Measurements from ENCODE around the gene SLCO1A2.

SLCO1A2 gene

DNA sequence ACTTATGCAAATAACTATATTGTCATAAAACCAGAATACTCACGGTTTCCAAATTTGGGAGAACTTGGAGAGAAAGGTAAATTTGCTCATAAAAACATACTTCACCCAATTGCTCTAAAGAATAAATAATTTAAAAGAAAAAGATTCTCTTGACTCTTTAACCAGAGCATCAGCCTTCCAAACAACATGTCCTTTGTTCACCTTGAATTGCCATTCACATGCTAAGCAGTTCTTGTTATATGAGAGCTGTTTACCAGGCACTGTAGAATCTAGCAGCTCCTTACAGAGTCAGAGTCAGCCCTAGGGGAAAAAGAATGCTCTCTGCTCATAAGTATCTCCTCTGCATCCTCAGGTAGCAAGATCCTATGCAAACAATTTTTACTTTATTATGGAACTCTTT lies 10.2 kb downstream of the SLCO1A2 start:
- DNase-seq = no peak

DNA sequence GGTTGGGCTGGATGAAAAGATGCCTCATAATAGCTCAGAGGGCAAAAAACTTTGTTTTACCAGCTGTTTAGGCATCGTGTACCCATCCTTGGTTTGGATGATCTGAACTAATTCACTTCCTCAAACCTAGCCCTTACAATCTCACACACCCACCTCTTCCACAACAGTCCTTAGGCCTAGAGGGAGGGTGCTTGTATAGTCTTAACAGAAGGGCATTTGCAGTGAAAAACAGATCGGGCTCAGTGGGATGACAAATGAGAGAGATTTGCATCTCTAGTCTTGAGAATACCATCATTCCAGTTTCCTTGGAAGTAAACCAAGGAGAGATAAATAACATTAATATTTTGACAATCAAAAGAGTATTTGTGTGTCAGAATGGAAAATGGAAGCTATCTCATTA lies 11.0 kb downstream of the SLCO1A2 start:
- no peak for DNase-seq

DNA sequence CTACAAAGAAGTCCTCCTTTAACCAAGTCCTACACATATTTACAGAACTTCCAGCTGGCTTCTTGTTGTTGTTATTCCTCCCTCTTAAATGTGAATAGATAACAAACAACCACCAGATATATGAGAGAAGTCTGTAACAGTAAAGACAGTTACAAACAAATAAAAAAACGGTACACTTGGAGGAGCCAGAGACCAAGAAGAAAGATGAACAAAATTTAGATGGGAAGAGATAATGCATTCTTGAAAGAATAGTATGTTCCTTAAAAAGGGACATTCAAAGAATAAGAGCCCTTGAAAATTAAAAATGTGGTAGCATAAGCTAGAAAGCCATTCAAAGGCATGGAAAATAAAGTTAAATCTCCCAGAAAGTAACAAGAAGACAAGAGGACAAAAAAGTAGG lies 25.9 kb downstream of the SLCO1A2 start:
- no peak for DNase-seq

DNA sequence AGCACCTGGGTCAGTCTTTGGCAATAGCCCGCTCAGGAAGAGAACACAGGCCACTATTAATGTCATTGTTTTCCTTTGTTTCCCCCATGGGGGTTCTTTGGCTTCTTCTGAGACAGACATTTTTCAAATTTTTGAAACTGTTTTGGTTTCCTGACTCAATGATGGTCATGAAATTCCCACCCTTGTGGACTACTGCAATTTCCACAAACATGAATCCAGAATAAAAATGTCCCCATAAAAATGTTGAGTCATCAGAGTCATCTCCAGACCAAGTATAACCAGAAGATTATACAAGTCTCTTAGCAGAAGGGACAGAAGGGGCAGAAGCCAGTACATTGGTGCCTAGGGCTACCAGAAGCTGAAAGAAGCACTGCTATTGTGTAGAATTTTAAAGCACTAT lies 29.1 kb downstream of the SLCO1A2 start:
- DNase-seq = no peak

DNA sequence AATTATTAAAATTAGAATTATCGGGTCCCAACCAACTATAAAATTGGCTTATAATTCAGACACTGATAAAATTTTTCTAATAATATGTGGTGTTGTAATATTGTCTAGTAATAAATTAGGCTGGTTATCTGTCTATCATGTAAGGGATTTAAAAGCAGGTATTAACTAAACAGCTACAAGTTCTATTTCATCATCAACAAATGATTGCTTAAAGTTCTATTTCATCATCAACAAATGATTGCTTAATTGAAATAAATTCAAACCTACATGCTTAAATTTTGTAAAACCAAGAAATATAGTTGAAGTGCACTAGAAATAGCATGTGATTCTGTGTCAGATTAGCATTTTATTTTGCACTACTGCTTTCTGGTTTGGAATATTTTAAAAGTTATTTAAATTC lies 34.1 kb downstream of the SLCO1A2 start:
- DNase-seq = no peak

DNA sequence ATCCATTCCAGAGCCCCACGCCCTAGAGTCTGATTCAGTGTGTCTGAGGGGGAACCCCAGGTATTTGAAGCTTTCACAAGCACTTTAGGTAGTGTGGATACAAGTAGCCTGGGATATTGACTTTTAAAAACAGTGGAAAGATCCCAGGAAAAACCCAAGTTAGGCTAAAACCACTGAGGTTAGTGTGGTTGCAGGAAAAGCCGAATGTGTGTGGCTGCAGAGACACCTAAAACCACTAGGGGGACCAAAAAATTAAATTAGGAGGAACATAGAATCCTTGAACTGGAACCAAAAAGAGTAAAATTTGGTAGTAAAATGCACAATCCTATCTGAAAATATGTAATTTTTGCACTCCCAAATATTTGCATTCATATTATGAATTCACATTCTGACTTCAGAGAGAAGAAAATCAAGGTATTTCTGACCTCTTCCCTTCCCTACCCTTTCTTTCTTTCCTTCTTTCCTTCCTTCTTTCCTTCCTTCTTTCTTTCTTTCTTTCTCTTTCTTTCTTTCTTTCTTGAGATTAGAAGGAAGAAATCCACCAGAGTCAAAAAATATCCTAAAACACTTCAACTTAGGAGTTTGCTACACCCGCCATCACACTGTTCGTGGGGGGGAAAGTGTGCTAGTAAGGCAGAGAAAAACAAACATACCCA lies 37.8 kb downstream of the SLCO1A2 start:
- DNase-seq = peak; percentile 7

DNA sequence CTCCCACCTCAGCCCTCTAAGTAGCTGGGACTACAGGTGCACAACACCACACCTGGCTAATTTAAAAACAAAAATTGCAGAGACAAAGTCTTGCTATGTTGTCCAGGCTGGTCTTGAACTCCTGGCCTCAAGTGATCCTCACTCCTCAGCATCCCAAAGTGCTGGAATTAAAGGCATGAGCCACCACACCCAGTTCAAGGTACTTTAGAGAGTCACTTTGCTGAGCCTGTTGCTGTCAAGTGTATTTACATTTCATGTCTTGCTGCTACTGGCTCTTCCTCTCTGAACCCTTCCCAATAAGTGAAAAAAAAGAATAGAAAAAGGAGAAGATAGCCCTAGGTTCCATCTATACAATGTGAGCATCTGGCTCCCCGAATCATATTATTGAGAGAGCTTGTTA lies 38.4 kb downstream of the SLCO1A2 start:
- no peak for DNase-seq

DNA sequence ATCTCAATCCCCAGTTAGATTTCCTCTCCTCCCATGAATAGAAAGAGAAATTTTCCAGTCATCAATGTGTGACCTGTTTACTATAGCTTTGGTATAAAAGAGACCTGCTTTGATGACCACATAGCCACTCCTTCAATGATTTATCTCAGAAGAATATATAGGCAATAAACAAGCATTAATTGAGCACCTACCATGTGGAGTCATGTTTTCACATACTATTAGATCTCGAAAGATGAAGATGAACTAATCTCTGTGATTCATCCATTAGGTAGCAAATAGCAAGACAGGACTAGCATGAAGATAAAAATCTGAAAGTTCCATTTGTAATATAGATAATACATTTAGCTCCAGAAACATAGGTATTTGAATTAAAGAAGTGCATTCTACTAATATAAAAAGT lies 40.5 kb downstream of the SLCO1A2 start:
- no peak for DNase-seq

DNA sequence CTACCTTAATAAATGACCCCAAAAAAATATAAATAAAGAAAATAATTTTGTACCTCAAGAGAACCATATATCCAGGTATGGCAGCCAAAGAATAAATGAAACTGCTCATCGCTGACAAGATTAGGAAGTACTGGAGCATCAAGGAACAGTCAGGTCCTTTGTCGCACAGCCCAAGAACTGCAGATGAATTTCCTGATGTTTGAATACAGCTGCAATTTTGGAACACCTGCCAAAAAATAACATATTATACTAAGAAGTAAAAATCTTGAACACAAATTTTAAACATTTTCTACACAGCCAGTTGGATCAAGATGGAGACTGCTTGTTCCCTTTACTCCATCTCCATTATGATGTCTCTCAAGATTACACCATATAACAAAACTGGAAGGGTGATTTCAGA lies 42.6 kb downstream of the SLCO1A2 start:
- DNase-seq = no peak

DNA sequence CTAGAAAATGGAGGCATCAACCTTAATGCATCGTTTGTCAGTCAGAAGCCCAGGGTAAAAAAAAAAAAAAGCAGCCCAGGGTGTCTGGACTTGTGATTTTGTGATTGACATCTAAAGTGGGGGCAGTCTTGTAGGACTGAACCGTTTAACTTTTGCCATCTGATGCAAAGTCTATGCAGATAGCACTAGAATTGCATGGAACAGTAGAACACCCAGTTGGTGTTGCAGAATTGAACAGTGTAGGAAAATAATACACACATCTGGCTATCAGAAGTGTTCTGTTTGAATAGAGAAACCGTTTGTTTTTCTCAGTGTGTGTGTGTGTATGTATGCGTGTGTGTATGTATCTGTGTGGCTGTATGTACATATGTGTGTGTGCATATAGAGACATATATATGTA lies 45.0 kb downstream of the SLCO1A2 start:
- DNase-seq = no peak

DNA sequence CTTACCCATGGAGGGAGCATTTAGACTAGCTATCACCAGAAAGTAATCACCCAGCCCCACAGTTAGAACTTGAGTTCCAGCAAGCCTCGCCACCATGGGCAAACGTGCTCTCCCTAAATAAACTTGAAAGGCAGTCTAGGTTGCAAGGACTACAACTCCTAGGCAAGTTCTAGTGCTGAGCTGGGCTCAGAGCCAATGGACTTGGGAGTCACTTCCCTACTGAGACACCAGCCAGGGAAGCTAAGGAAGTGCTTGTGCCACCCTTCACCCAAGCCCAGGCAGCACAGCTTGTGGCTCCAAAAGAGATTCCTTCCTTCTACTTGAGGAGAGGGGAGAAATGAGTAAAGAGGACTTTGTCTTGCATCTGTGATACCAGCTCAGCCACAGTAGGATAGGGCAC lies 57.9 kb downstream of the SLCO1A2 start:
- no peak for DNase-seq

DNA sequence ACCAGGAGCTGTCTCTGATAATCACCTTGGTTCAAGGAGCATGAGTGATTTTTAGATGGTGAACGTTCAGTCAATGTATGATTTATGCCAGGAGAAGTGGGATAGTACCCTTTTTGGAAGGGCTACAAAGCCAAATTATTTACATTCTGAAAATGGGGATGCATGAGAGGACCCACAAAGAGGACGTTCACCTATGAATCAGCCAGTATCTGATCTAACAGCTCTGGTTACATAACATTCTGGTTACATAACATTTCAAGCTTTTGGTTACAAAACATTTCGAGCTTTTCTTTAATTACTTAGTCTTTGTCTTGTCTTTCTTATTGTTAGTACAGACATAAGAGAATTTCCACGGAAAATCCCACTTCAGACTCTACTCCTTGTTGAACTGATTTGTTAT lies 68.8 kb downstream of the SLCO1A2 start:
- no peak for DNase-seq

DNA sequence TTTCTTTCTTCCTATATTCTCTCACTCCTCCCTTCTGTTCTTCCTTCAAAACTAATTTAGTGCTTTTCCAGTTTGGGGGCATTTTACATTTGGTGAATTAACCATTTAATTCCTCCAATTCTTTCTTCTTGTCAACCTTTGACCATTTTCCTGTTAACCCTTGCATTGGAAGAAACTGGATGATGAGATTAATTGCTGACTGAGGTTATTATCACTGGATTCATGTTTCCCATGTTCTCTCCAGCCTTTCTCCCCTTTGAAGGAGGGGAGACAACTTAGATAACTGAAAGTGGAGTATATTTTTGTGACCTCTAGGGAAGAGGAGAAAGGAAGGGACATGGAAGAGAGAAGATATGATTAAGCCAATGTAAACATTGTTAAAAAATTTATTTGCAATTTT lies 70.5 kb downstream of the SLCO1A2 start:
- DNase-seq = no peak

DNA sequence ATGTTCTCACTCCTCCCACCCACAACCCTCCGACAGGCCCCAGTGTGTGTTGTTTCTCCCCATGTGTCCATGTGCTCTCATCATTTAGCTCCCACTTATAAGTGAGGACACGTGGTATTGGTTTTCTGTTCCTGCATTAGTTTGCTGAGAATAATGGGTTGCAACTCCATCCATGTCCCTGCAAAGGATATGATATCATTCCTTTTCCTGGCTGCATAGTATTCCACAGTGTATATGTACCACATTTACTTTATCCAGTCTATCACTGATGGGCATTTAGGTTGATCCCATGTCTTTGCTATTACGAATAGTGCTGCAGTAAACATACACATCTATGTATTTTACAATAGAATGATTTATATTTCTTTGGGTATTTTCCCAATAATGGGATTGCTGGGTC lies 77.5 kb downstream of the SLCO1A2 start:
- no peak for DNase-seq

DNA sequence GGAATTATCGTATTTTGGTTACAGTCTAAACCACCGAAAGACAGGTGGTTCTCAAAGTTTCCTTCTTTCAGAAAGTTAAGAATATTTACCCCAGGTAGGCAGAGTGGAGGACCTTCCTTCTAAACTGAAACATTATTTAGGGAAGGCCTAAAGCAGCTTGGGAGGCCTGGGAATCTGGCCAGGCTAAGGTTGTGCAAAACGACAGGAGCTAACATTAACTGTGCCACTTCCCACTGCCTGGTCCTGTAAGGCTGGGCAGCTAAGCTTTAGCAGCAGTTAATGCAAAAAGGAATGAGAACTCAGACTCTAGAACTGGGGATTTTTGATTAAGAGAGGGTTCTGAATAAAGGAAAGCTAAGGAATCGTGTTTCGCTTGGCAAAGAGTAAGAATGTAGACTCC lies 82.6 kb downstream of the SLCO1A2 start:
- no peak for DNase-seq

DNA sequence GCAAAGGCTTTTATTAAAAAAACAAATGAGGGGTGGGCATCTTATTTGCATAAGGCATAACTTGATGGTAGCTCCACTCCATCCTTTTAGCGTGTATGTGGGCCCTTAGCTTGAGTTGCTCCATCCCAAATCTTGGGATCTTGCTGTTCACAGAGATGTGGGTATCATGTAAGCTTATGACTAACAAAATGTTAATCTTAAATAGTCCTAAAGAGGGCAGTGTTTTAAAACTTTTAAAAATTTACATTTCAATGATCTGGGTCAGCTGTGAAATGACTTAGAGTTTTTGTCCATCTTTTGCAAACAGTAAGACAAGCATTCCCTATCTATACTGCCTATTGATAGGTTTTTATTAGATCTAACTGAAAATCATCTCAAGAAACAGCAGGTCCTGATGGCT lies 86.0 kb downstream of the SLCO1A2 start:
- no peak for DNase-seq

DNA sequence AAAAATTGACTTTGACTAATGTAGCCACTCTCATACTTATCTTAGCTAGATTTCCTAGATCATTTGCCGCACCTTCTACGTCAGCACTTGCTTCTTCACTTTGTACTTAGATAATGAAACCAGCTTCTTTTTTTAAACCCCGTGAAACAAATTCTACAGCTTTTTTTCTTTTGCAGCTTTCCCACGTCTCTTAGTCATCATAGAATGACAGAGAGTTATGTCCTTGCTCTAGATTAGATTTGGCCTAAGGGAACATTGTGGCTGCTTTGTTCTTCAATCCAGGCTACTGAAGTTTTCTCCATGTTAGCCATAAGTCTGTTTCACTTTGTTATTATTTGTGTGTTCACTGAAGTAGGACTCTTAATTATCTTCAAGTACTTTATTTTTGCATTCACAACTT lies 94.9 kb downstream of the SLCO1A2 start:
- no peak for DNase-seq

DNA sequence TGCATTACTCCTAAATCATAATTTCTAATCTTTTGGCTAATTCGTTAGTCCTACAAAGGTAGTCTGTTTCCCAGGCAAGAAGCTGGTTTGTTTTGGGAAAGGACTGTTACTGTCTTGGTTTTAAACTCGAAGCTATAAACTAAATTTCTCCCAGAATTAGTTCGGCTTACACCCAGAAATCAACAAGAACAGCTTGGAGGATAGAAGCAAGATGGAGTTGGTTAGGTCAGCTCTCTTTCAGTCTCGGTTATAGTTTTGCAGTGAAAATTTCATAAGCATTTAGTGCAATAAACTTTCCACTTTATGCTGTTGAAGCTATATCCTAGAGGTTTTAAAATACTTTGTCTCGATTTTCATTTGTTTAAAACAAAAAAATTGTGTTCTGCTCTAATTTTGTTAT lies 100.3 kb downstream of the SLCO1A2 start:
- DNase-seq = no peak

DNA sequence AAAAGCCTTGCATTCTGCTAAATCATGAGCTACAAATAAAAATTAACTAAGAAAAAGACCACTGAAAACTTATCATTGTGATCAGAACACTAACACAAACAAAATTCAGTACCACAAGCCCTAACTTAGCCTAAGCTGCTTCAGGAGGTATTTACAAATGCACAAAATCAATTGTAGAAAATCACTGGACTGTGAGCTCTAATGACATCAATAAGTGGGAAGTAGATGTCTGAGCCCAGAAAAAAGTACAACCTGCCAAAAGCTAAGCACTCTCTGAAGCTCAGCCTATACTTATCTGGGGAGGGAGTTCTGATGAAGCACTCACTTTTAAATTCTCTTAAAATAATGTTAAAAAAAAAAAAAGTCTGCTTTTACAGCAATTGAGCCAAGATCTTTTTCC lies 110.8 kb downstream of the SLCO1A2 start:
- no peak for DNase-seq

DNA sequence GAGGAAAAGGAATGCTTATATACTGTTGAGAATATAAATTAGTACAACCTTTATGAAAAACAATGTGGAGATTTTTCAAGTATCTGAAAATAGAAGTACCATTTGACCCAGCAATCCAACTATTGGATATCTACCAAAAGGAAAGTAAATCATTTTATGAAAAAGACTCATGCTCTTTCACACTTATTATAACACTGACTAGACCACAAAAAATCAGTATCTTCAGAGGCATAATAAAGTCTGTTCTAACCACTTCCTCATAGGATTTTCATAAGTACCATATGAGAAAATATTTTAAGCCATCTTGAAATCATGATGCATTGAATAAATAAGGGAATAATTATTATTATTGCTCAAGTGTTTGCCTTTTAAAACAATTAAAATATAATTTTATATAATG lies 112.9 kb downstream of the SLCO1A2 start:
- DNase-seq = no peak

DNA sequence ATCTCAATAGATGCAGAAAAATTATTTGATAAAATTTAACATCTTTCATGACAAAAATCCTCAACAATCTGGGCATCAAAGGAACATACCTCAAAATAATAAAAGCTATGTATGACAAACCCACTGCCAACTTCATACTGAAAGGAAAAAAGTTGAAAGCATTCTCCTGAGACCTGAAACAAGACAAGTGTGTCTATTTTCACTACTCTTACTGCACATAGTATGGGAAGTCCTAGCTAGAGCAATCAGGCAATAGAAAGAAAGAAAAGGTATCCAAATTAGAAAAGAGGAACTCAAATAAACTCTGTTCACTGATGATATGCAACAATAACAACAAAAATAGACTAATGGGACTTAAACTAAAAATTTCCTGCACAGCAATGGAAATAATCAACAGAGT lies 113.6 kb downstream of the SLCO1A2 start:
- no peak for DNase-seq

DNA sequence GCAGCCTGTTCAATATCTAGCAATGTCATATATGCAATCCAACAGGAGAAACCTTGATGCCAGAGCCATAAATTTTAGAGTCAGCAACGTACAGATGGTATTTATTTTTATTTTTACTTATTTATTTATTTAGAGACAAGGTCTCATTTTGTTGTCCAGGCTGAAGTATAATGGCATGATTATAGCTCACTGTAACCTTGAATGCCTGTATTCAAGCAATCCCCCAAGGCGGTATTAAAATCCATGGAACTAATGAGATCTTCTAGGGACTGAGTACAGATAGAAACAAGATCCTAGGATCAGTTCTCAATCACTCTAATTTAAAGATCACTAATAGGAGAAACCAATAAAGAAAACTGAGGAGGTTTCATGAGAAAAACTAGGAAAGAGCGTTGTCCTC lies 114.5 kb downstream of the SLCO1A2 start:
- no peak for DNase-seq

DNA sequence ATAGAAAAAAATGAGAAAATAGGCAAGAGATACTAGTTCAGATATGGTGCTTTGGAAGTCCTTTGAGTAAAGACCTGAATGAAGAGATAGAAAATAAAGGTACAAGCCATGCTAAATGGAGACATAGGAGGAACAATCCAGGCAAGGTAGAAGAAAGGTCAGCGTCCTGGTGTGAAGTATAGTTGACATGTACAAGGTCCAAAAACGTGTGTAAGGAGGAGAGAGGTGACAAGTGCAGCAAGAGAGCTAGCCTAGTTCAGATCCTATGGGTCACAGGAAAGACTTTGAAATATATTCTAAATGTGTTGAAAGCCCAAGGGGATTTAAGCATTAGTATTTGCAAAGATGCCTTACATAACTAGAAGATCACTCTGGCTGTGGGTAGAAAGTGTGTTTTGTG lies 115.5 kb downstream of the SLCO1A2 start:
- no peak for DNase-seq
